ENCODE measurements around the gene SMIM31.

The SMIM31 gene

GRCh38 chr4:164753873-164754488 is at the start of gene SMIM31:
TSS of gene SMIM31 (plus strand) at chr4:164754131. CDS start at chr4:164770444, 16,313 bp downstream.
- TF ChIP-seq CTCF (IDR thresholded peaks at IDR 0.05; ENCODE audit: low read length, missing control alignments): no peak
- no peak for DNase-seq (ENCODE audit: low read depth)

GRCh38 chr4:164706675-164707074 is 47.3 kb upstream of the SMIM31 start:
- H3K4me3 ChIP-seq (replicated peaks; ENCODE audit: low read depth, low read length): no peak overlapping the region
- DNase-seq (ENCODE audit: low read depth): no peak
- TF ChIP-seq CTCF (IDR thresholded peaks at IDR 0.05; ENCODE audit: low read length, missing control alignments): no peak

More at GRCh38 chr4:164753873-164754488, at the start of gene SMIM31:
- H3K4me3 ChIP-seq (replicated peaks; ENCODE audit: low read depth, low read length): no peak within 1 kb of the TSS

- no peak overlapping the region for H3K4me3 ChIP-seq (replicated peaks; ENCODE audit: low read depth, low read length)
- no peak for TF ChIP-seq CTCF (IDR thresholded peaks at IDR 0.05; ENCODE audit: low read length, missing control alignments)
- DNase-seq (ENCODE audit: low read depth): no peak
Observed at GRCh38 chr4:164716901-164717300, 37.0 kb upstream of the SMIM31 start.

- no peak for DNase-seq (ENCODE audit: low read depth)
- TF ChIP-seq CTCF (IDR thresholded peaks at IDR 0.05; ENCODE audit: low read length, missing control alignments): no peak
- H3K4me3 ChIP-seq (replicated peaks; ENCODE audit: low read depth, low read length): no peak overlapping the region
Observed at GRCh38 chr4:164718827-164719226, 35.1 kb upstream of the SMIM31 start.

- no peak overlapping the region for H3K4me3 ChIP-seq (replicated peaks; ENCODE audit: low read depth, low read length)
- no peak for DNase-seq (ENCODE audit: low read depth)
- TF ChIP-seq CTCF (IDR thresholded peaks at IDR 0.05; ENCODE audit: low read length, missing control alignments): no peak
Observed at GRCh38 chr4:164725066-164725465, 28.9 kb upstream of the SMIM31 start.

- no peak for TF ChIP-seq CTCF (IDR thresholded peaks at IDR 0.05; ENCODE audit: low read length, missing control alignments)
- DNase-seq (ENCODE audit: low read depth): no peak
- no peak overlapping the region for H3K4me3 ChIP-seq (replicated peaks; ENCODE audit: low read depth, low read length)
Observed at GRCh38 chr4:164730705-164731393, 23.1 kb upstream of the SMIM31 start.

Measured in fibroblast of pulmonary artery (primary cell).